ENCODE results near the gene EVX2.

GRCh38 chr2:176081837-176082524 is 1.8 kb downstream of the EVX2 start:
- TF ChIP-seq POLR2A (IDR thresholded peaks at IDR 0.05; ENCODE audit: extremely low read depth, insufficient read length) (no peak), MAX (IDR thresholded peaks at IDR 0.05; ENCODE audit: low read depth, low read length) (no peak), CTCF (IDR thresholded peaks at IDR 0.05; ENCODE audit: low read depth, low read length) (no peak), MYC (IDR thresholded peaks at IDR 0.05; ENCODE audit: low read depth, low read length) (no peak)
